DMS114 treated with DMSO at 0.1 percent for 48 hours (cell line): ENCODE data around the gene TAS1R3.

Experiments used
- DNase-seq: peaks from one replicate; lab custom pipeline; 2025; ENCODE audit not compliant: unreplicated experiment; lab: John Stamatoyannopoulos, UW

TAS1R3 gene

DNA sequence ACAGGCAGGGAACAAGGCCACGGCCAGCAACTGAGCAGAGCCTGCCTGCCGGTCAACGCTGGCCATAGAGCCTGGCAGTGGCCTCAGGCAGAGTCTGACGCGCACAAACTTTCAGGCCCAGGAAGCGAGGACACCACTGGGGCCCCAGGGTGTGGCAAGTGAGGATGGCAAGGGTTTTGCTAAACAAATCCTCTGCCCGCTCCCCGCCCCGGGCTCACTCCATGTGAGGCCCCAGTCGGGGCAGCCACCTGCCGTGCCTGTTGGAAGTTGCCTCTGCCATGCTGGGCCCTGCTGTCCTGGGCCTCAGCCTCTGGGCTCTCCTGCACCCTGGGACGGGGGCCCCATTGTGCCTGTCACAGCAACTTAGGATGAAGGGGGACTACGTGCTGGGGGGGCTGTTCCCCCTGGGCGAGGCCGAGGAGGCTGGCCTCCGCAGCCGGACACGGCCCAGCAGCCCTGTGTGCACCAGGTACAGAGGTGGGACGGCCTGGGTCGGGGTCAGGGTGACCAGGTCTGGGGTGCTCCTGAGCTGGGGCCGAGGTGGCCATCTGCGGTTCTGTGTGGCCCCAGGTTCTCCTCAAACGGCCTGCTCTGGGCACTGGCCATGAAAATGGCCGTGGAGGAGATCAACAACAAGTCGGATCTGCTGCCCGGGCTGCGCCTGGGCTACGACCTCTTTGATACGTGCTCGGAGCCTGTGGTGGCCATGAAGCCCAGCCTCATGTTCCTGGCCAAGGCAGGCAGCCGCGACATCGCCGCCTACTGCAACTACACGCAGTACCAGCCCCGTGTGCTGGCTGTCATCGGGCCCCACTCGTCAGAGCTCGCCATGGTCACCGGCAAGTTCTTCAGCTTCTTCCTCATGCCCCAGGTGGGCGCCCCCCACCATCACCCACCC, at the start of gene TAS1R3:
TAS1R3 (plus strand) TSS at position 213 of the 898 bp plus-strand sequence; CDS start at position 279, 66 bp downstream.
- DNase-seq = no peak

DNA sequence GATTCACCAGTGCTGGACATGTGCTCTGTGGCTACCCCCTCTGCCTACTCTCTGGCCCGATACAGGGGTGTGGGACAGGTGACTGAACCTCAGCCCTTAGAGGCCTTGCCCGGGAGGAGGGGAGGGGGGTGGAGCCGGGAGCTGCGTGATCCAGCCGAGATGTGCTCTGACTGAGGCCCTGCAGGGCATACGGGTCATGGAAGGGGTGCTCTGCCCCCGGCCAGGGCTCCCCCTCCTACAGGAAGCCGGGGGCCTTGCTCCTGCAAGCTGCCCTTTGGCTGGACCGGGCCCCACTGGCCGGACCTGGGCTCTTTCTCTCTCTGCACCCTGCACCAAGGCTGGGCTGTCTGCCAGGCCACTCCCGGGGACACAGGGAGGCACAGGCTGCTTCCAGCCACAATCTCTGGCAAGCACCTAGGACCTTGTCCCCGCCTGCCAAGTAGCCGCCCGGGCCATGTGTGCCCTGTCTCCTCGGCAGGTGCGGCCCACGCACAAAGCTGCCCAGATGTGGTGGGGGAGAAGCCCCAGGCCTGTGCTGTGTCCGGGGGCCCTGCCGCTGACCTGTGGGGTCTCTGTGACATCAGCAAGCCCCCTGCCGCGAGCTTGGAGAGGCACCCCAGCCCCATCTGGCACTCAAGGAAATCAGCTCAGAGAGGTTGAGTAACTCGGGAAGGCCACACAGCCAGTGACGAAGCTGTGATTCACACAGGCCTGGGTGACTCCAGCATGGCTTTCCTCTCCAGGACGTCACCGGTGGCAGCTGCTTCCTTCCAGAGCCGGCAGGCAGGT, 49.4 kb upstream of the TAS1R3 start:
- DNase-seq = no peak

- DNase-seq = no peak
Observed at GRCh38 chr1:1282998-1283397, 48.1 kb upstream of the TAS1R3 start.

GRCh38 chr1:1283821-1284220, 47.3 kb upstream of the TAS1R3 start:
- DNase-seq = no peak

DNA sequence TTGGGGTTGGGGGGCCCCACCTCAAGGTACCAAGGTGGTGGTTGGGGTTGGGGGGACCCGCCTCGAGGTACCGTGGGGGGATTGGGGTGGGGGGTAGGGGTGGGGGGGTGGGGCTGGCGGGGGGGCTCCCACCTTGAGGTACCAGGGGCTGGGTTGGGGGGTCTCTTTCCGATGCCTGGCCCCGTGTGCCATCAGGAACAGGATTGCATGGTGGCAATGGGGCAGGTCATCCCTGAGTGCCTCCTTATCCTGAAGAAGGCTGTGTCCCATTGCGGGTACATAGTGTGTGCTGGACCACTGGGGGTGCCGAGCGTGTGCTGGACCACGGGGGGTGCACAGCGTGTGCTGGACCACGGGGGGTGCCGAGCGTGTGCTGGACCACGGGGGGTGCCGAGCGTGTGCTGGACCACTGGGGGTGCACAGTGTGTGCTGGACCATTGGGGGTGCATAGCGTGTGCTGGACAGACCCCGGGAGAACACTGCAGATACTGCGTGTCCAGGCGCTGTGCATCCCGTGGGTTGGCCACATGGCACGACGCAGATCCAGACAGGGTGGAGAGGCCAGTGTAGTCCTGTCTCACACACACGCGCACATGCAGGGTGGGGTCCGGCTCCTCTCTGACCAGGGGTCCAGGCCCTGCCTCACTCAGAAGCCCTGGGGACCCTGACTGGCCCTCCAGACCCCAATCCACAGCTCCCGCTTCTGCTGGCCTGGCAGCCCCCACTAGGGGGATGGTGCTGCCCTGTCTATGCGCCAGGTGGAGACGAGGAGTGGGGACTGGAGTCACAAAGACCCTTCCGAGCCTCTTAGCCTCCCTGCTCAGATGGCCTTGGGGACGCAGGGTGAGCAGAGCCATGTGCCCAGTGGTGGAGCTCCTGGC, 46.6 kb upstream of the TAS1R3 start:
- DNase-seq = no peak

DNA sequence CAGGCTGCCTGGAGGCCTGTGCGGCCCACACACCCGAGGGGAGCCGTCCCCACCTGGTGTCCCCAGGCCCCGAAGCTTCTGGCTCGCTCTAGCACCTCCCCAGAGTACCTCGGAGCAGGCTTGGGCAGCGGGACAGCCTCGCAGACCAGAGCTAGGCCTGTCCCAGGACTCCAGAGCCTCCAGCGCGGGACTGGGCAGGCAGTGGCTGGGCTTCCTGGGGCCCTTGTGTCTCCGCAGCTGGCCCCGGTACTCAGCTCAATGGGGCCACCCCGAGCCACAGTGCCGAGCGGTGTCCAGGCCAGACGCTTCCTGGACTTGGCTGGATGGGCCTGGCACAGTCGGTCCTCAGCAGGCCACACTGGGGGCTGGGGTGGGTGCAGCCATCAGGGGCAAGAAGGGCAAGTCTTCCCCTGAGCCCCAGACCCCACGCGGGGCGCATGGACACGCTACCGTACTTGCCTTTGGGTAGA, 45.9 kb upstream of the TAS1R3 start:
- DNase-seq = no peak

DNA sequence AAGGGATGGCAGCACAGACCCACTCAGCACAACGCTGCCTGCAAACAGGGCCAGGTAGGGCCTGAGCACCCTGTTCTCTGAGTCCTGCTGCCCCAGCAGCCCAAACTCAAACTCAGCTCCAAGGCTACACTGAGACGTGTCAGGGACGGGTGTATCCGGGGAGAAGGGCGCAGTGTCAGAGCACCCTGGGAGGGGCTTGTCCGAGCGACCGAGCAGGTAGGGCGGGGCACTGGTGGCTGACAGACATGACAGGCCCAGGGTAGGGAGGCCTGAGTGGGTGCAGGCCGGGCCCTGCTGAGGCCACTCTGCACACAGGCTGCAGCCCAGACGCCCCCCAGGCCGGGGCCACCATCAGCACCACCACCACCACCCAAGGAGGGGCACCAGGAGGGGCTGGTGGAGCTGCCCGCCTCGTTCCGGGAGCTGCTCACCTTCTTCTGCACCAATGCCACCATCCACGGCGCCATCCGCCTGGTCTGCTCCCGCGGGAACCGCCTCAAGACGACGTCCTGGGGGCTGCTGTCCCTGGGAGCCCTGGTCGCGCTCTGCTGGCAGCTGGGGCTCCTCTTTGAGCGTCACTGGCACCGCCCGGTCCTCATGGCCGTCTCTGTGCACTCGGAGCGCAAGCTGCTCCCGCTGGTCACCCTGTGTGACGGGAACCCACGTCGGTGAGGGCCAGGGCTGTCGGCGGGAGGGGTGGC, 45.3 kb upstream of the TAS1R3 start:
- DNase-seq = no peak

DNA sequence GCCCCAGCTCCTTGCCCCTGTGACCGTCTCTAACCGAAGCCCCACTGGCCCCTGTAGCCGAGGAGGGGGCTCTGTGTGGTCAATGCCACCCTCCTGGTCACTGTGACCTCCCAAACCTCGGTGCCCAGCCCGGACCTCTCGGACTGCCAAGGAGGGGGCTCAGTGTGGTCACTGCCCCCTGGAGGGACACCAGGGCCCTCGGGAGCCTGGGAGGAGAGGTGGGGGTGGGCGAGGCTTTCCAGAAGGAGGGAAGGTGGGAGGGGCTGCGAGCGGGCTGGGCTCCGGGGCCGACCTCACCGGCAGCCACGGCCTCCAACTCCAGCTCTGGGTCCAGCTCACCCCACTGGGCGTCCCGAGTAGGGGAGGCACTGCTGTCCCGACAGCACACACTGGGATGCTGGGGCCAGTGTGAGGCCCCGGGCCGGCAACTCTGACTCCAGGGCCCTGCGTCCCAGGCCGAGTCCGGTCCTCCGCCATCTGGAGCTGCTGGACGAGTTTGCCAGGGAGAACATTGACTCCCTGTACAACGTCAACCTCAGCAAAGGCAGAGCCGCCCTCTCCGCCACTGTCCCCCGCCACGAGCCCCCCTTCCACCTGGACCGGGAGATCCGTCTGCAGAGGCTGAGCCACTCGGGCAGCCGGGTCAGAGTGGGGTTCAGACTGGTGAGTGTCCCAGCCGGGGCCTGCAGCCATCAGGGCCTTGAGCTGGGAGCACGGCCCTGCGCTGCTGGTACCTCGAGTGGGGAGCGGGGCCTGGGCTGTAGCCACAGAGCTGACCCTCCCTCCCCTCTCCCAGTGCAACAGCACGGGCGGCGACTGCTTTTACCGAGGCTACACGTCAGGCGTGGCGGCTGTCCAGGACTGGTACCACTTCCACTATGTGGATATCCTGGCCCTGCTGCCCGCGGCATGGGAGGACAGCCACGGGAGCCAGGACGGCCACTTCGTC, 44.5 kb upstream of the TAS1R3 start:
- no peak for DNase-seq

DNA sequence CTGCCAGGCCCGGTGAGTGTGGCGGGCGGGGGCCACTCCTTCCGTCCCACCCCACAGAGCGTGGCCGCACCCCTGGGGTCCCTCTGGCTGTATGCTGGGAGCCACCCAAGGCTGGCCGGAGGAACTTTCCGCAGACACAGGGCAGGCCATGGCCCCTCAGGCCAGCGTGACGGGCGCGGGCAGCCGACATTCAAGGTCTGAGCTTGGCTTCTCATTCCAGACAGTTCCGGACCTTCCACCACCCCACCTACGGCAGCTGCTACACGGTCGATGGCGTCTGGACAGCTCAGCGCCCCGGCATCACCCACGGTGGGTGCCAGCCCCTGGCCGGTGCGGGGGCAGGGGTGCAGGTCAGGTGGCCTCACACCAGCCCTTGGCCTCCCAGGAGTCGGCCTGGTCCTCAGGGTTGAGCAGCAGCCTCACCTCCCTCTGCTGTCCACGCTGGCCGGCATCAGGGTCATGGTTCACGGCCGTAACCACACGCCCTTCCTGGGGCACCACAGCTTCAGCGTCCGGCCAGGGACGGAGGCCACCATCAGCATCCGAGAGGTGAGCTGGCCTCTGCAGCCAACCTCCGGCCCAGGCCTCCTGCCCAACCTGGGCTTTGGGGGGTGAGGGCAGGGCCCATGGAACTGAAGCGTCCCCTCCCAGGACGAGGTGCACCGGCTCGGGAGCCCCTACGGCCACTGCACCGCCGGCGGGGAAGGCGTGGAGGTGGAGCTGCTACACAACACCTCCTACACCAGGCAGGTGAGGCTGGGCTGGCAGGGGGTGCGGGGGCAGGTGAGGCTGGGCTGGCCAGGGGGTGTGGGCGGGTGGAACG, 43.6 kb upstream of the TAS1R3 start:
- DNase-seq = no peak

GRCh38 chr1:1290238-1290731, 40.8 kb upstream of the TAS1R3 start:
- DNase-seq = no peak

DNA sequence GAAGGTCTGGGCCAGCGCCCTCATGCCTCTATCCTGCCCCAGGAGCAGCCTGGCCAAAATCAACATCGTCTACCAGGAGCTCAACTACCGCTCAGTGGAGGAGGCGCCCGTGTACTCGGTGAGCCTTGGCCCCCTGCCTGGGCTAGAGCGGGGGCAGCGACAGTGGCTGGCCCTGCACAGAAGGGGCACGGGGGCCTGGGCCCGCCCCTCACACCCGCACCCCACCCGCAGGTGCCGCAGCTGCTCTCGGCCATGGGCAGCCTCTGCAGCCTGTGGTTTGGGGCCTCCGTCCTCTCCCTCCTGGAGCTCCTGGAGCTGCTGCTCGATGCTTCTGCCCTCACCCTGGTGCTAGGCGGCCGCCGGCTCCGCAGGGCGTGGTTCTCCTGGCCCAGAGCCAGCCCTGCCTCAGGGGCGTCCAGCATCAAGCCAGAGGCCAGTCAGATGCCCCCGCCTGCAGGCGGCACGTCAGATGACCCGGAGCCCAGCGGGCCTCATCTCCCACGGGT, 40.0 kb upstream of the TAS1R3 start:
- DNase-seq = no peak

GRCh38 chr1:1291548-1292441, 39.3 kb upstream of the TAS1R3 start:
- no peak for DNase-seq

GRCh38 chr1:1292442-1292779, 38.7 kb upstream of the TAS1R3 start:
- no peak for DNase-seq

DNA sequence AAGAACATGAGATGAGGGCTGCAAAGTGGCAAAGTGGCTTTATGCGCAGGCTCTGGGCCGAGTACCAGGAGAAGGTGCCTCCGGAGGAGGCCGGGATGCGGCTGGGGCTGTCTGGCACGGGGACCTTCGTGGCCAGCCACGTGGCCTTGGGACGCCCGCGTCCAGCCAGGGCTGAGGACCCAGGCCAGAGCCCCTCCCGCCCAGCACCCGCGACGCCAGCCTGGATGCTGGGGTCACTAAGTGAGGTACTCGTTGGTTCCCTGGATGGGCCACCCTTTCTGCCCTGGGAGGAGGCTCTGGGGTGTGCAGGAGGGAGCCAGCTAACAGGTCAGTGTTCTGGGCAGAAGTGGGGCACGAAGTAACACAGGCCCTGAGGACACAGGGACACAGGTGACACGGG, 38.2 kb upstream of the TAS1R3 start:
- no peak for DNase-seq

DNA sequence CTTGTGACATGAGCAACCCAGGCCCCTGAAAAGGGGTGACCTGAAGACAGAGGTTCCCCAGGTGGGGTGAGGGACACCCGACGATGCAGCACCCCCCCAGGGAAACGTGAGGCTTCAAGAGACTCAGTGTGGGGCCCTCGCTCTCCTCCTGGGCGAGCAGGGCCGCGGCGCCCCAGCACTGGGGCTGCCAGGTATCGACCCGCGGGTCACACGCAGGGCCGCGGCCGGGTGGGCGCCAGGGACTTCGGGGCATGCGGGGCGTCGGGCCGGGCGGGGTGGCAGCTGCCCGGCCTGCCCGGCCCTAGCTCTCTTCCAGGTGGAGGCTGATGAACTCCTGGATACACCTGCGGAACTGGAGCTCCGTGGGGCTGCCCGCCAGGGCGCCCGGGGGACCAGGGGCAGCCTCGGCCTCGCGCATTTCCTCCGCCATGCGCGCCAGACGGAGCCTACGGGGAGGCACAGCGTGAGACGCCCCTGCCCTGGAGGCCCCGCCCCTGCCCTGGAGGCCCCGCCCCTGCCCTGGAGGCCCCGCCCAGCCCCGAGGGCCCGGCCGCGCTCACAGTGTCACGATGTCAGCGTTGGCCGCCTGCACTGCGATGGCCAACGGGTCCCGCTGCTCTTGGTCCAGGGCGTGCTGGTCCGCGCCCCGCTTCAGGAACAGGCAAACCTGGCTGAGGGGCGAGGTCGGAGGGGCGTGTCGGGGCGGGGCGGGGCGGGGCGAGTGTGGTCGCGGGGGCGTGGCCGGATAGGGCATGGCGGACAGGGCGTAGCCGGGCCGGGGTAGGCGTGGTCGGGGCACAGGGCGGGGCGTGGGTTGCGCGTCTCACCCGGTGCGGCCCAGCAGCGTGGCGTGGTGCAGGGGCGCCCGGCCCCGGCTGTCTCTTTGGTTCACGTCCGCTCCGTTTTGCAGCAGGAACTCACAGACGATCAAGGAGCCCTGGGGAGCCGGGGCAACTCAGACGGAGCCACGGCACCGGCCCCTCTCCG, 37.5 kb upstream of the TAS1R3 start:
- no peak for DNase-seq
